ENCODE results near the gene TRIM56. TPM values are rescaled to one million over a fixed set of nuclear protein-coding genes. Genes with fewer than 3 reads are reported as not detected.

TRIM56 gene
- 23.1 to 24.2 TPM (median 23.4 TPM) in 3 replicates for total RNA-seq (2021)
- percentile 87 among the genes with signal in this experiment for Bru-seq, nascent RNA
- long read RNA-seq, experiment 1, full-length matches to known transcripts, result 18 of 41 reads
- long read RNA-seq, experiment 1, partial matches to known transcripts, result 0 of 41 reads
- long read RNA-seq, experiment 1, other reads (novel, unspliced or antisense), result 23 of 41 reads
- long read RNA-seq, experiment 2, partial matches to known transcripts, result 0 of 20 reads
- long read RNA-seq, experiment 2, other reads (novel, unspliced or antisense), result 20 of 20 reads
- long read RNA-seq, experiment 3, partial matches to known transcripts, result 0 of 2 reads
- long read RNA-seq, experiment 3, other reads (novel, unspliced or antisense), result 2 of 2 reads

- Mint-ChIP-seq H3K36me3 (peaks cover under 1% of the 10 kb centered on the region; the same call in 1 of the 2 replicates), H3K9me3 (peaks cover 6% of the 10 kb centered on the region; the same call in 1 of the 2 replicates), H3K4me3 (peak within 1 kb of the TSS; percentile 81), H3K27ac (peak within 1 kb of the TSS; percentile 95), H3K4me1 (peaks cover 13% of the 10 kb centered on the region), H3K27me3 (ENCODE audit: low read depth) (no peaks in the 10 kb centered on the region)
- peak; percentile 83 for DNase-seq (ENCODE audit: low spot score)
- peak; percentile 88 for ATAC-seq
- TF ChIP-seq MXD4 (CRISPR knock-in tag; IDR thresholded peaks at IDR 0.05; ENCODE audit: borderline replicate concordance) (no peak), SP1 (CRISPR knock-in tag; conservative IDR thresholded peaks at IDR 0.05) (0 out of 2 replicates have a peak, but pooled peaks have one; percentile 46), ZNF281 (CRISPR knock-in tag; IDR thresholded peaks at IDR 0.05) (0 out of 2 replicates have a peak, but pooled peaks have one; percentile 52), ZNF138 (CRISPR knock-in tag; conservative IDR thresholded peaks at IDR 0.05) (no peak), AR (CRISPR knock-in tag; IDR thresholded peaks at IDR 0.05) (no peak), TEAD4 (CRISPR knock-in tag; IDR thresholded peaks at IDR 0.05) (no peak), TEAD1 (CRISPR knock-in tag; IDR thresholded peaks at IDR 0.05) (peak; percentile 33; the same call in 1 of the 2 replicates), E2F5 (CRISPR knock-in tag; IDR thresholded peaks at IDR 0.05) (0 out of 2 replicates have a peak, but pooled peaks have one; percentile 40), GRHL2 (CRISPR knock-in tag; IDR thresholded peaks at IDR 0.05; ENCODE audit: insufficient replicate concordance, severe bottlenecking) (no peak), HMGXB4 (CRISPR knock-in tag; IDR thresholded peaks at IDR 0.05) (peak; percentile 52; the same call in 1 of the 2 replicates), PREB (CRISPR knock-in tag; IDR thresholded peaks at IDR 0.05; ENCODE audit: borderline replicate concordance) (no peak), GABPB1 (CRISPR knock-in tag; IDR thresholded peaks at IDR 0.05) (peak; percentile 84)
- POLR2A ChIA-PET, result interaction anchor here (0.5 to 1.1 kb wide), 6 partner anchors 9 to 258 kb away, joined by 3 to 6 read pairs (median 3); partner anchors contain the start of gene EPHB4
- CTCF ChIA-PET, result interaction anchor here (0.5 to 3.1 kb wide), 18 partner anchors 8 to 453 kb away, joined by 3 to 21 read pairs (median 6); partner anchors contain the start of genes PLOD3, SERPINE1, VGF and ZNHIT1
Measured at GRCh38 chr7:101085162-101085964, at the start of gene TRIM56. Gene TRIM56, plus strand, starts transcription at chr7:101085481. Its CDS starts 1,832 bp downstream, at chr7:101087313.
